GM12878 (cell line): ENCODE results near the gene SERTAD1. TPM values are rescaled to one million over a fixed set of nuclear protein-coding genes. Genes with fewer than 3 reads are reported as not detected.

Experiments
- ATAC-seq: fragments of 200-7000 bp; cut with Tn5 transposase; 3 replicates; pipeline ENCODE4 v1.9.1; 2020; ENCODE audit warnings: mild to moderate bottlenecking, moderate library complexity
- BruUV-seq: library from RNA; stranded (reverse); fragments of 400-500 nt; replicated peaks from 2 replicates; lab custom pipeline; 2021; lab: Mats Ljungman, UMichigan
- CTCF ChIA-PET: fragments of 300-600 bp; sonication (Branson Sonifier 250); formaldehyde crosslinking; extraction: SDS; loops from one replicate; lab custom pipeline; 2021; ENCODE audit warnings: inconsistent platforms; lab: Yijun Ruan, JAX
- POLR2A ChIA-PET: fragments of 350-600 bp; formaldehyde crosslinking; extraction: SDS; loops from one replicate; lab custom pipeline; 2021; ENCODE audit warnings: inconsistent platforms; lab: Charles Lee
- RAD21 ChIA-PET: fragments of 300-600 bp; sonication (Branson Sonifier 250); formaldehyde crosslinking; loops from one replicate; lab custom pipeline; 2023; ENCODE audit warnings: antibody characterized with exemption; ENCODE audit not compliant: unreplicated experiment; lab: Charles Lee
- SMC1A ChIA-PET: fragments of 300-600 bp; sonication (Branson Sonifier 250); formaldehyde crosslinking; loops from one replicate; lab custom pipeline; 2023; ENCODE audit not compliant: unreplicated experiment, uncharacterized antibody; lab: Charles Lee
- DNase-seq: peaks from one replicate; pipeline ENCODE4 v3.0.0-alpha.2; 2011; ENCODE audit warnings: low read depth, low spot score
- FAIRE-seq: peaks from 3 replicates; lab custom pipeline; 2011; peaks lifted over from hg19 to GRCh38; lab: Jason Lieb, UNC
- H2AFZ ChIP-seq: 2 replicates; pipeline ENCODE4 v1.6.0; 2011; ENCODE audit warnings: low read depth, low read length, control low read depth; ENCODE audit not compliant: control insufficient read depth
- H3K27ac ChIP-seq: 2 replicates; pipeline ENCODE4 v1.5.1; 2011; ENCODE audit warnings: control low read depth; ENCODE audit not compliant: control insufficient read depth, insufficient read depth
- H3K27me3 ChIP-seq, 2 experiments: replicated peaks in 1 of 2; 2 replicates each; pipeline versions ENCODE4 v1.6.0 to v1.6.1; 2011; ENCODE audit warnings: low read length in 1 of 2; ENCODE audit not compliant: control insufficient read depth in 2 of 2, insufficient read depth in 2 of 2
- H3K36me3 ChIP-seq, 2 experiments: 2 replicates each; pipeline ENCODE4 v1.5.1; 2011; ENCODE audit warnings: low read length in 1 of 2; ENCODE audit not compliant: control insufficient read depth in 2 of 2, insufficient read depth in 2 of 2
- H3K4me1 ChIP-seq: 2 replicates; pipeline ENCODE4 v1.6.1; 2011; ENCODE audit warnings: mild to moderate bottlenecking, low read length, moderate library complexity, mixed read lengths; ENCODE audit not compliant: control insufficient read depth, insufficient read depth
- H3K4me2 ChIP-seq: 2 replicates; pipeline ENCODE4 v1.6.0; 2011; ENCODE audit warnings: control low read depth; ENCODE audit not compliant: control insufficient read depth, insufficient read depth
- H3K4me3 ChIP-seq: fragments of 200-600 bp; sonication (generic); 2 replicates; pipeline ENCODE4 v1.5.1; 2016
- H3K79me2 ChIP-seq: 2 replicates; pipeline ENCODE4 v1.6.0; 2011; ENCODE audit warnings: low read length; ENCODE audit not compliant: control insufficient read depth, insufficient read depth
- H3K9ac ChIP-seq: 2 replicates; pipeline ENCODE4 v1.8.0; 2011; ENCODE audit warnings: low read length, control low read depth, mixed read lengths; ENCODE audit not compliant: control insufficient read depth, insufficient read depth
- H3K9me3 ChIP-seq: replicated peaks from 3 replicates; pipeline ENCODE4 v1.5.1; 2011; ENCODE audit warnings: mild to moderate bottlenecking, low read length; ENCODE audit not compliant: control insufficient read depth, insufficient read depth
- H4K20me1 ChIP-seq: 2 replicates; pipeline ENCODE4 v1.6.0; 2011; ENCODE audit not compliant: control insufficient read depth, insufficient read depth
- ATF7 ChIP-seq: fragments of 450-650 bp; IDR thresholded peaks from 2 replicates; pipeline ENCODE4 v1.6.1; 2016; ENCODE audit warnings: low read depth, mild to moderate bottlenecking
- BCLAF1 ChIP-seq: fragments of 450-650 bp; IDR thresholded peaks from 2 replicates; pipeline ENCODE4 v1.6.1; 2017; ENCODE audit warnings: antibody characterized with exemption, mild to moderate bottlenecking, moderate library complexity
- CBFB ChIP-seq: IDR thresholded peaks from 2 replicates; pipeline ENCODE4 v1.6.1; 2016; ENCODE audit warnings: antibody characterized with exemption, low read depth
- IRF3 ChIP-seq: fragments of 450-650 bp; IDR thresholded peaks from 2 replicates; pipeline ENCODE4 v1.6.1; 2014; ENCODE audit warnings: mild to moderate bottlenecking
- MAX ChIP-seq: IDR thresholded peaks from 2 replicates; pipeline ENCODE4 v1.6.1; 2012; ENCODE audit warnings: low read depth, low read length, improper control_type of control experiment
- WGBS: methylation state at CpG from one replicate; pipeline ENCODE4 v1.1.6; 2016; ENCODE audit warnings: low lambda C conversion rate; ENCODE audit not compliant: insufficient replicate concordance, insufficient coverage; ENCODE audit errors: missing lambda C conversion rate; 5-methylcytosine and 5-hydroxymethylcytosine counted together
- in situ Hi-C: fragments of 300-500 bp; cut with MboI; formaldehyde crosslinking; loops from 9 replicates; pipeline ENCODE4 v1.14.3; 2018; ENCODE audit warnings: mixed read lengths
- intact Hi-C: fragments of 100-400 bp; cut with micrococcal nuclease; formaldehyde crosslinking; loops from one replicate; pipeline ENCODE4 v1.14.2; 2022; ENCODE audit not compliant: unreplicated experiment
- polyA plus RNA-seq, 11 experiments: library from polyadenylated mRNA; depleted of rRNA in 4 of 11; unstranded in 6 of 11; stranded (reverse) in 5 of 11; fragments of >200 nt; fragmentation: Nextera tagmentation in 4 of 11; fragmentation: Illumina TruSeq in 1 of 11; extraction: Ambion mirVana in 4 of 11; extraction: Trizol in 1 of 11; gene quantifications; 1 replicate in 1 of 11; 2 replicates in 10 of 11; pipeline versions ENCODE4 v1.2.1 to v1.2.3, GENCODE V29; 2011 to 2016; ENCODE audit warnings: inconsistent platforms in 2 of 11, missing spikeins in 2 of 11, low read depth in 1 of 11
- total RNA-seq, 4 experiments: library from RNA; depleted of rRNA in 3 of 4; stranded (reverse); fragments of >200 nt in 3 of 4; fragmentation: Illumina TruSeq in 1 of 4; extraction: Trizol in 1 of 4; gene quantifications; 2 replicates each; pipeline versions ENCODE4 v1.2.1 to v1.2.3, GENCODE V29; 2013 to 2021

The SERTAD1 gene
- total and polyA plus RNA-seq, 10 of the 15 experiments (the other 5 are each of a cell fraction or from before 2014, with no cell fraction given), result 0.23 to 14.2 (median 8.0) TPM

- TF ChIP-seq ATF7 (no peak), CBFB (no peak), MAX (no peak)
Observed at GRCh38 chr19:40450664-40451063, 24.9 kb upstream of the SERTAD1 start (continued).

GRCh38 chr19:40449506-40449905 is 23.7 kb upstream of the SERTAD1 start:
- 64% methylated on average over 4 of the region's 4 CpGs for WGBS
- BruUV-seq, result no TSS peak
- DNase-seq (no peak), ATAC-seq (no peak)
- H3K36me3 ChIP-seq, result no peaks in the 10 kb centered on the region
- CTCF ChIA-PET, result no interaction called here
- H3K4me2 ChIP-seq, result no peak overlapping the region
- TF ChIP-seq BCLAF1 (no peak), IRF3 (no peak)
- TF ChIP-seq, all 136 proteins: peak for 0
- no peak for FAIRE-seq
- Histone ChIP-seq H3K9me3 (no peaks in the 10 kb centered on the region), H4K20me1 (no peaks in the 10 kb centered on the region), H3K4me1 (no peaks in the 10 kb centered on the region), H3K27ac (no peak overlapping the region), H3K4me3 (no peak overlapping the region), H3K27me3 (no peaks in the 10 kb centered on the region), H3K79me2 (no peaks in the 10 kb centered on the region), H2AFZ (no peak overlapping the region), H3K9ac (no peak overlapping the region)
- POLR2A ChIA-PET, result interaction anchor here (0.6 to 0.8 kb wide), 3 partner anchors 11 to 34 kb away, joined by 3 to 4 read pairs (median 3); partner anchors contain the start of gene SERTAD1
- RAD21 ChIA-PET, result no interaction called here
- intact Hi-C loops, result no loop called here
- SMC1A ChIA-PET, result no interaction called here
- in situ Hi-C loops, result no loop called here
